Endothelial cell (in vitro differentiated cells): ENCODE data around the gene NDUFS2. TPM values are rescaled to one million over a fixed set of nuclear protein-coding genes. Genes with fewer than 3 reads are reported as not detected.

ENCODE experiments used
- DNase-seq: peaks from one replicate; pipeline ENCODE4 v3.0.0; 2021; ENCODE audit warnings: low spot score
- H3K27ac Mint-ChIP-seq: one replicate; pipeline ENCODE4 v1.8.0; 2021; ENCODE audit warnings: mixed read lengths, inconsistent platforms; ENCODE audit not compliant: unreplicated experiment
- H3K27me3 Mint-ChIP-seq: one replicate; pipeline ENCODE4 v1.8.0; 2021; ENCODE audit warnings: mild to moderate bottlenecking, moderate library complexity, mixed read lengths, inconsistent platforms; ENCODE audit not compliant: unreplicated experiment
- H3K36me3 Mint-ChIP-seq: one replicate; pipeline ENCODE4 v1.8.0; 2021; ENCODE audit warnings: mild to moderate bottlenecking, low read depth, mixed read lengths, inconsistent platforms; ENCODE audit not compliant: unreplicated experiment
- H3K4me1 Mint-ChIP-seq: one replicate; pipeline ENCODE4 v1.8.0; 2021; ENCODE audit warnings: mild to moderate bottlenecking, mixed read lengths, inconsistent platforms; ENCODE audit not compliant: unreplicated experiment
- H3K4me3 Mint-ChIP-seq: one replicate; pipeline ENCODE4 v1.8.0; 2021; ENCODE audit warnings: mild to moderate bottlenecking, mixed read lengths, inconsistent platforms; ENCODE audit not compliant: unreplicated experiment
- H3K9me3 Mint-ChIP-seq: one replicate; pipeline ENCODE4 v1.8.0; 2021; ENCODE audit warnings: mixed read lengths, inconsistent platforms; ENCODE audit not compliant: unreplicated experiment
- CTCF ChIP-seq: fragments of 200-600 bp; sonication (generic); IDR thresholded peaks from one replicate; pipeline ENCODE4 v1.5.0; 2021; ENCODE audit warnings: antibody characterized with exemption; ENCODE audit not compliant: unreplicated experiment
- long read RNA-seq: library from polyadenylated mRNA; unstranded; transcript quantifications from one replicate; pipeline ENCODE4 v2.0.0, GENCODE V29; 2020; ENCODE audit not compliant: unreplicated experiment
- total RNA-seq: library from RNA; stranded (reverse); fragmentation: NEBNext Ultra II Directional; extraction: Animal tissue kit (Norgen Biotek cat#: 25700); gene quantifications from one replicate; pipeline ENCODE4 v1.2.1, GENCODE V29; 2021; ENCODE audit not compliant: unreplicated experiment

NDUFS2 gene
- total RNA-seq: 93.1 TPM
- long read RNA-seq, partial matches to known transcripts: 121 of 127 reads
- long read RNA-seq, other reads (novel, unspliced or antisense): 4 of 127 reads

GRCh38 chr1:161201836-161202712 is at the start of gene NDUFS2:
Gene NDUFS2, plus strand, starts transcription at chr1:161202367. Its CDS starts 19 bp downstream, at chr1:161202386.
- H3K4me1 Mint-ChIP-seq: peaks cover 62% of the 10 kb centered on the region
- peak; percentile 89 for DNase-seq
- H3K4me3 Mint-ChIP-seq: peak within 1 kb of the TSS; percentile 94
- H3K36me3 Mint-ChIP-seq: peaks cover 16% of the 10 kb centered on the region
- H3K27me3 Mint-ChIP-seq: peaks cover 6% of the 10 kb centered on the region
- H3K9me3 Mint-ChIP-seq: no peaks in the 10 kb centered on the region
- peak within 1 kb of the TSS; percentile 98 for H3K27ac Mint-ChIP-seq
- no peak for TF ChIP-seq CTCF

GRCh38 chr1:161153176-161153575 is 49.0 kb upstream of the NDUFS2 start:
- no peak for TF ChIP-seq CTCF
- Mint-ChIP-seq H3K27ac (peak overlapping the region; percentile 100), H3K36me3 (peaks cover 20% of the 10 kb centered on the region), H3K4me3 (peak overlapping the region; percentile 99), H3K27me3 (peaks cover 11% of the 10 kb centered on the region), H3K4me1 (peaks cover 22% of the 10 kb centered on the region), H3K9me3 (no peaks in the 10 kb centered on the region)
- DNase-seq: no peak

- Mint-ChIP-seq H3K36me3 (peaks cover 27% of the 10 kb centered on the region), H3K4me3 (peak within 1 kb of the TSS; percentile 99), H3K27me3 (peaks cover 16% of the 10 kb centered on the region), H3K27ac (peak within 1 kb of the TSS; percentile 100), H3K4me1 (peaks cover 28% of the 10 kb centered on the region), H3K9me3 (no peaks in the 10 kb centered on the region)
- TF ChIP-seq CTCF: no peak
- DNase-seq: peak; percentile 70
Measured at GRCh38 chr1:161153682-161154337, 48.4 kb upstream of the NDUFS2 start, which contains the start of gene UFC1. Gene UFC1, plus strand, starts transcription at chr1:161153978. Its CDS starts 20 bp downstream, at chr1:161153998.

- Mint-ChIP-seq H3K4me1 (peaks cover 46% of the 10 kb centered on the region), H3K36me3 (peaks cover 33% of the 10 kb centered on the region), H3K4me3 (peak overlapping the region; percentile 92), H3K9me3 (no peaks in the 10 kb centered on the region), H3K27me3 (peaks cover 26% of the 10 kb centered on the region), H3K27ac (peak overlapping the region; percentile 76)
- DNase-seq: no peak
- TF ChIP-seq CTCF: no peak
Measured at GRCh38 chr1:161157867-161158266, 44.3 kb upstream of the NDUFS2 start.
